Stimulated activated CD4-positive, alpha-beta T cell treated with anti-CD3 and anti-CD28 coated beads, Interleukin-15, amount 100 ng/mL, for 1 hour (primary cell): Measurements from ENCODE around the gene GLRA1.
"Not testable (repeated sequence)": the region's sequence is repeated elsewhere in the genome, so short reads cannot be mapped to it uniquely, and the experiment has no call there.

Experiments used
- DNase-seq, 2 donors: peaks; one replicate each; pipeline ENCODE4 v3.0.0-alpha.2; 2020; ENCODE audit warnings: low read depth in 1 of 2, low spot score in 1 of 2

GLRA1 gene

DNA sequence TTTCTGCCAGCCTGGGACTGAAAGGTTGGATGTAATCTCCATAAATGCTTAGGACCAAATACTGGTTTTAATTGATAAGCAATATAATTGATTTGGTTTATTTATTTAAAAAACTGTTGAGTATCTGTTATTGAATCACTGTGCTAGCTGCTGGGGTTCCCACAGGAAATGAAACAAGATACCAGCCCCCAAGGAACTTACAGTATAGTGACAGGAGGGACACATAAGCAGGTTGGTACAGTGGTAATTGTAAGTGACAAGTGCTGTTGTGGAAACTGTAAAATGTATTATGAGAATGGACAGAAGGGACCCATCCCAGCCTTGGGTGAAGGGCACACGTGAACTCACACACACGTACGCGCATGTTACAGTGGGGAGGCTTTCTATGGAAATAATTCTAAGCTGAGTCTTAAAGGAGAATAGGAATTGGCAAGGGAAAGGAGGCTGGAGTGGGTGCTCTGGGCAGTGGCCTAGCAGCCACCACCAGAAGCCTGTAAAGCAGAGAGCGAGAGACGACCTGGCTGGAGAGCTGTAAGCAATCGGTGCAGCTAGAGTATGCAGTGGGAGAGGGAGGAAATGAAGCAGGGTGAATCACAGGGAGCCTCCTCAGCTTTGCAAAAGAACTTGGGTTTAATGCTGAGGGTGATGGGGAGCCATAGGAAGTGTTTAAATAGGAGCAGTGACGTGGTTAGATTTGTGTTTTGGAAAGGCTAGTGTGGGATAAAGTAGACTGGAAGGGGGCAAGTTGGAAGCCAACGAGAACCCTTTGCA lies 39.3 kb downstream of the GLRA1 start:
- no peak for DNase-seq

DNA sequence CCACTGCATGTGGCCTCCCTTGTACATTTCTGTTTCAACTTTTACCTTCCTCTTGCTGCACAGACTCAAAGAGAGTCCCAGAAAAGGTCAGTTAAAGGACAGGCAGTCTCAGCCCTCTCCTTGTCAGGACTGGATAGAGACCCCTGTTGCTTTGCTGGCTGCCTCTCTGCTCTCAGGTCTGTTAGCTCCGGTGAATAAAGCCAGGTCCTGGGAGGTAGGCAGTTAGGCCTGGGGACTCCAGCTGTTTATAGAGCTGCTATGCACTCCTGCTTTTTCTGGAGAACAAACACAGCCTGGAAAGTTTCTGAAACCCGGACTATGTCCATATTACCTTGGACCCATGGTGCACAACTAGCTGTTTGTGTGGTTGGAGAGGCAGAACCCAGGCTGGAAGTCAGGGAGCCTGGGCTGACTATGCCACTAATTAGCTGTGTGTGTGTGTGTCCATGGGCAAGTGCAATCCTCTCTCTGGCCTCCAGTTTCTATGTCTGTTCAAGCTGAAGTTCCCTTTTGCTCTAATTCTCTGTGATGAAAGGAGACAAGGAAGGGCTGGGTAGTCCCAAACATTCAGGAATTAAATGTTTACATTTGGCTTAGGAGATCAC lies 42.9 kb downstream of the GLRA1 start:
- no peak for DNase-seq

DNA sequence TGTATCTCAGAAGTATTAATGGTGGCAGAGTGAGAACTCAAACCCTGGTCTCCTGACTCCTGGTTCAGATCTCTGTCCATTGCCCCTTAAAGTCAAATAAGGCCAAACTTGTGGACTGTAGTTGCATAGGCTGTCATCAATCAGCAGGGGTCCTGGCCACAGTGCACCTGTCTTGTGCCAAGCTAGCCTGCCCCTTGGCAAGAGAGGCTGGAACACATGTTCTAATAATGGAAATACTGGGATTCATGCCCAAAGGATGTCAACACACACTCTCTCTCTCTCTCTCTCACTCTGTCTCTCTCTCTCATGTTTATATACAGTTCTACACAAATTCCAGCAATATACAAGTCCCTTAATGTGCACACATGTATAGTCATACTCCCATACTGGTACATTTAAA lies 44.3 kb downstream of the GLRA1 start:
- no peak for DNase-seq

DNA sequence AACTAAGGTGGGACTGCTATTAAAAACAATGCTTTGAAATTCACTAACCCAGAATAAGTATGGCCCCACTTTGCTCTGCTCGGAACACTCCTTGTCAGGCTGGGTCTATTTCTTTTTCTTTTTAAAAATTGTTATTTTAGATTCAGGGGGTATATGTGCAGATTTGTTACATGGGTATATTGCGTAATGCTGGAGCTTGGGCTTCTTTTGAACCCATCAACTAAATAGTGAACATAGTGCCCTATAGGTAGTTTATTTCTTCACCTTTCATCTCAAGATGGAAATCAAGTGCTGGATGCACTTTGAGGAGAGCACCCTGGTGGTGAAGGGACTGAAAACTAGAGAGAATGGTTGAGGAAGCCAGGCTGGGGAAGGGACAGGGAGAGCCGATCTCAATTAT lies 51.0 kb downstream of the GLRA1 start:
- no peak for DNase-seq

DNA sequence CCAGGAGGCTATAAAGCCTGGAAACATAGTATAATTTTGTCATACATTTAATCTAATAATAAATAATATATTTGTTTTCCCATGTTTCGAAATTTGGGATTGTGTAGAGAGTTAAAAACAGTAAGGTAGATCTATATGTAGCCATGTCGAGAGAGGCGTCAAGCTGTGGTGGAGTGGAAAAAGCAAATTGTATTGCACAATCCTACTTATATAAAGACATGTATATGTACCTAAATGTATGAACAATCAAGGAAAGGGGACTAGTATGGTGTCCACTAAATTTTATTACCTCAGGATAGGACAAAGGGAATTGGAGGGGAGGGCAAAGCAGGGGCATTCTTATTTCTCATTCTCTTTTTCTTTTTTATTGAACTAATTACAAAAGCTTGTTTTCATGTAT lies 52.0 kb downstream of the GLRA1 start:
- DNase-seq = no peak

DNA sequence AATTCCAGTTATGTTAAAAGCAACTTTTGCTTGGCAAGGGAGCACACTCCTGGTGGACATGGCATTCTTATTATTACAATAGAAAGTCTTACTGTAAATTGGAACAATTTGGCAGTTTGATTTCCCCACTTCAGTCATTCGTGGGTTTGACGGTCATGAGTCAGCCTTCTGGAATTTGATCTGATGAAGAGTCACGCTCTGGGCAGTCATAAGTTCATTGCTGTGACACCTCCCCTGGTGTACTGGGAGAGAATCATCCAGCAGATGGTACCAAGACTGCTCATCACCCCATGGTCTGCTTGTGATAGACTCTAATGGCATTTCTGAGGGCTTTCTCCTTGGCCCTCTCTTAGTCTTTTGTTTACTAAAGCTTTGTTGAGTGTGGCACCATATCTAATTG lies 53.8 kb downstream of the GLRA1 start:
- DNase-seq = no peak

DNA sequence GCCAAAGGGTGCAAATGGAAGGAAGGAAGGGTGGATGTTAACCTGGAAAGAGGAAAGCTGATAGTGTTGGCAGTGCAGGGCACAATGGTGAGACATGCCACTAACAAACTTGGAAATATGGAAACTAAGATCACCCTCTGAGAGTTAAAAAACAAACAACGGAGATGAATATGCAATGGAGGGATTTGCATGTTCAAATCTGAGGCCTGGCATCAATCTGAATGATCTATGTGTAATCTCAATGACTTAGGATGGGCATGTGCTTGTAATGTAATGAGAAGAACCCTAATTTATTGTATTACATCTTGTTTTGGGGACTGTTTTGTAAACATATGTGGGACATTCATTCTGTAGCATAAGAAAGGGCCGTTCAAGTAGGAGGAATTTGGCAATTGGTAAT lies 54.4 kb downstream of the GLRA1 start:
- no peak for DNase-seq

DNA sequence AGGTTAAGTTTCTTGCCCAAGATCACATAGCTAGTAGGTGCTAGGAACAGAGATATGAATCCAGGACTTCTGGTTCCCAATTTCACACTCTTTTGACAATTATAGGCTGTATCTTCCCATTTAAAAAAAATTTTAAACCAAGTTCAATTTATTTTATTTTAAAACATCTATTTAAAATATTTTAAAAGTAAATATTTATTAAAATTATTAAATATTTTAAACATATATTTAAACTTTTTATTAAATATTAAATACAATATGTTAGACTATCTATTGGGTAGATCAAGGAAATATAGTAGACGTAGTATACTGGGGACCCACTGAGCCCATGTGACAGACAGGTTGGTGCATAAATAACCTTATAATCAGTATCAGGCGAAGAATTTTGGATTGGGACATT lies 54.8 kb downstream of the GLRA1 start:
- no peak for DNase-seq

DNA sequence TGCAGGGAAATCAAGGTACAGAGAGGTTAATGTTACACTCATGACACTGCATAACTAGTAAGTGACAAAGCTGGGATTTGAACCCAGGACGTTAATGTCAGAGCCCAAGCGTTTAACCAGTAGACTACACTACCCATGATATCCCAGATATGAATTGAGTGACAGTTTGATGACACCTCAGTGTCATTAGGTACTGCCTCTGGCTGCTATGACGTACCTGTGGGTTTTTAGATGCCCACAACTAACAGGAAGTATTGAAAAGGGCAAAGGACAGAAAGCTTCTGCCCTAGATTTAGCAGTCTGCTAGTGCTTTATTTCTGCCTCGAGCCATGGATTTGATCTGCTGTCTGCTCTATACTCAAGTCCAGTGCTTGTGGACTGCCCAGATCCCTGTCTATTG lies 56.2 kb downstream of the GLRA1 start:
- no peak for DNase-seq

DNA sequence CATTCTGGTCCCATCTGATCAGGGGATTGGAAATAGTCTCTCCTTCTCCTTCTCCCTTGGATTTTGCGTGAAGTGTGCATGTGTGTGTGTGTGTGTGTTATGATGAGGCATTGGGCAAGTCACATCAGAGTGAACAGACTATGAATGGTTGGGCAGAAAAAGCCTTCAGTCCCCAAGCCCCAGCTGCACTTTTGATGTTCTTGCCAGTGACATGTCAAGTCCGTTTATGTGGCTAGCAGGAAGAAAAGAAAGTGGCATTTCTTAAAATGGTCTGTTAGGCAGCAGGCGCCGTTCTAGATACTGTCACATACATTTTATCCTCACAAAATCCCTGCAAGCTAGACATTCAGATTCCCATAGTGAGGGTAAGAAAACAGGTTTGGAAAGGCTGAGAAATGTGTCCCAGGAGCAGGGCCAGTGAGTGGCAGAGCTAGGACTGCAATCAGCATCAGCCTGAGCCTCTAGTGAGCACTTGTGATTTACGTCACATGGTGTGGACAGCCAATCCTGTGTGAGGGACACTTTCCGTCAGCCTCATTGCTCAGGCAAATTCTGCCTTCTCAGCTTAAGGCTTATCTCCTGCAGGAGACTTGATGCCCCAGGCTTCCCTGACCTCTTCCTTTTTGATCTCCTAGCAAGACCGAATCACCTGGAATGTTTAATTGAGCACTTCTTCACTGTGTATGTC lies 60.4 kb downstream of the GLRA1 start:
- no peak for DNase-seq

DNA sequence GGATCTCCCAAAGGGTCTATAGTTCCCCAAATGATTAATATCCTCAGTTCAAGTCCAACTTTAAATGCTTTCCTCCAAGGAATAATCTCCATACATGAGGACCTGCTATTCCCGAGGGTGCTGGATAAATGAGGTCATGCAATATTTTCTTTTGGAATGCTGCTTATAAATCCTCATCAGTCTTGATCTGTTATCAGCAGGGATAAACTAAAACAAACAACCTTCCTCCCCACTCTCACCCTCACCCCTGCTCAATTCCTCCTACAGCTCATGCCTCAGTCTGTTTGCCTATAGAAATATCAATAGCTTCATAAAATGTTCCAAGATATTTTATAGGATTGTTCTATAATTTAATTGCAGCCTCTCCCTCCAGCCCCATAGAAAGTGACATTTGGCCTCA lies 61.1 kb downstream of the GLRA1 start:
- no peak for DNase-seq

DNA sequence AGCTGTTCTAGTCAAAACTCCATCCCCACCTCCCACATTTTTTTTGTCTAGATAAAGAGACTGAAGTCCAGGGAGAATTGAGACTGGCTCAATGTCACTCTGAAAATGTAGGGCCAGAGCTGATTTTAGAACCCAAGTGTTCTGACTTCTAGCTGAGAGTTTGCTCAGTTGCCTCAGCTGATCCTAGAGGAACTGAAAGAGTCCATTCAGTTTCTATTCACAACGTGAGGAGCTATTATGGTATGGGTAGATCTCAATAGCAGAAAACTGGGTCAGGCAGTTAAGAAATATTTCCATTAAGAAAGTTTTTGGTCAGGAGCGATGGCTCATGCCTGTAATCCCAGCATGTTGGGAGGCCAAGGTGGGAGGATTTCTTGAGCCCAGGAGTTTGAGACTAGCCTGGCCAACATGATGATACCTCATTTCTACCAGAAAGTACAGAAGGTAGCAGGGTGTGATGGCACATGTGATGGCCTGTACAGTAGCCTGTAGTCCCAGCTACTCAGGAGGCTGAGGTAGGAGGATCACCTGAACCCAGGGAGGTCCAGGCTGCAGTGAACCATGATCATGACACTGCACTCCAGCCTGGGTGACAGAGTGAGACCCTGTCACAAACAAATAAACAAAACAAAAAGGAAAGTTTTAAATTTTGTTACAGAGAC lies 61.7 kb downstream of the GLRA1 start:
- DNase-seq = no peak

DNA sequence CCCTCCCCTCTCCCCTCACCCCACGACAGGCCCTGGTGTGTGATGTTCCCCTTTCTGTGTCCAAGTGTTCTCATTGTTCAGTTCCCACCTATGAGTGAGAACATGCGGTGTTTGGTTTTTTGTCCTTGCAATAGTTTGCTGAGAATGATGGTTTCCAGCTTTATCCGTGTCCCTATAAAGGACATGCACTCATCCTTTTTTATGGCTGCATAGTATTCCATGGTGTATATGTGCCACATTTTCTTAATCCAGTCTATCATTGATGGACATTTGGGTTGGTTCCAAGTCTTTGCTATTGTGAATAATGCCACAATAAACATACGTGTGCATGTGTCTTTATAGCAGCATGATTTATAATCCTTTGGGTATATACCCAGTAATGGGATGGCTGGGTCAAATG lies 63.8 kb downstream of the GLRA1 start:
- not testable (repeated sequence) for DNase-seq

DNA sequence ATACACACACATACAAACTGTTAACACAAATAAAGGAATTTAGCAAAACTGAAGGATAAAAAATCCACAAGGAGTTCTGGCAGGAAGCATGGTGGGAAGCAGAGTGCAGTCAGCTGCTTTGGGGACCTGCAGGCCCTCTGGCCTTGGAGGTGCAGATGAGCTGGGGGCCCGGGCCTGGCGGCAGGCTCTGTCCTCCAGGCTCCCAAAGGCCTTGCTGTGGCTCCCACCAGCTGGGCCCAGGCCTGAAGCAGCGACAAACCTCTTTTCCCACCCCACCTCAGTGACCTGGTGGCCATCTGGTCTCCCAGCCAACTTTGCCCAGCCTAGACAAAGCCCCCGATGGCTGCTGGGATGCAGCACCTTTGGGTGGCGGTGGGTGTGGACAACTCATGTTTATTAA lies 67.8 kb downstream of the GLRA1 start:
- no peak for DNase-seq

DNA sequence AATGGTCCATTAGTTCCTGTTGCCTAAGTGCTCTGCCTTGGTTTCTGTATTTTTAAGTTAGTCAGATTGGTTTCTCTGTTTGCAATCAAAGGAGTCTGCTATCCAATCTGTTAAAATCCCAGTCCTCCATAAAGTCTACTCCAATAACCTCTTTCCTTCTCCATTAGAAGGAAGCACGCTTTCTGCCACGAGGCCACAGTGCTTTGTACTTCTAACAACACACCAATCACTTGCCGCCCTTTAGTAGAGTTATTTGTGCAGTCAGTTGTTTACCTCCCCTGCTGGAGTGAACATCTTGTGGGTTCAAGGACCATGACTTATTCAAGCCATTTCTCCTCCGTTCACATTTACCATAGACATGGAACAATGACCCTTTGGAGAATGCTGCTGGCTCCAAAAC lies 69.0 kb downstream of the GLRA1 start:
- DNase-seq = no peak

DNA sequence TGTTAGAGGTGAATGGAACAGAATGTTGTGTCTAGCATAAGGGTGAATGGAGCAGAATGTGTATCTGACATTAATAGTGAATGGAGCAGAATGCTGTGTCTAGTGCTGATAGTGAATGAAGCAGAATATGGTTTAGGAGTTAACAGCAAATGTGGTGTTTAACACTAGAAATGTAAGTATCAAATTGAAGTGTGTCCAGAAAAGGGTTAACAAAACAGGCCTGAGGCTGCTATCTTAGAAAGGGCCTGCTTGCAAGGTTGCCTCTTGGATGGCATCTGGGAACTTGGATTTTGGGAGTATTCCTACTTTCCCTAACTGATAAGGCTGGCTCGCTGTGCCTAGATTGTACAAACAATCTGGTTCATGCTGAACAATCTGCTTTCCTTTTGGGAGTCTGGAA lies 76.8 kb downstream of the GLRA1 start:
- no peak for DNase-seq

DNA sequence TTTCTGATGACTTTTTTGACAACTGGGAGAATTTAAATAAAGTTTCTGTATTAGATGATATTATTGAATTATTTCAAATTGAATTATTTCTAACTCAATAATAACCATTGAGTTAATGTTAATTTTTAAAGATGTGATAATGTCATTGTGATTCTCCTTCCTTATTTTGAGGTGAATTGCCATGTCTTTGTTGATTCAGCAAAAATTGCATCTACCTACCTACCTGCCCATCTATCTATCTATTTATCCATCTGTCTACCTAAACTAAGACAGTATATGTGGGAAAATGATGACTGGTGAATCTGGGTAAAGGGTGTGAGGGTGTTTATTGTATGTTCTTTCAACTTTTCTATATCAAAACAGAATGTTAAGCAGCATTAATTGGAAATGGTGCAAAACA lies 77.9 kb downstream of the GLRA1 start:
- no peak for DNase-seq

DNA sequence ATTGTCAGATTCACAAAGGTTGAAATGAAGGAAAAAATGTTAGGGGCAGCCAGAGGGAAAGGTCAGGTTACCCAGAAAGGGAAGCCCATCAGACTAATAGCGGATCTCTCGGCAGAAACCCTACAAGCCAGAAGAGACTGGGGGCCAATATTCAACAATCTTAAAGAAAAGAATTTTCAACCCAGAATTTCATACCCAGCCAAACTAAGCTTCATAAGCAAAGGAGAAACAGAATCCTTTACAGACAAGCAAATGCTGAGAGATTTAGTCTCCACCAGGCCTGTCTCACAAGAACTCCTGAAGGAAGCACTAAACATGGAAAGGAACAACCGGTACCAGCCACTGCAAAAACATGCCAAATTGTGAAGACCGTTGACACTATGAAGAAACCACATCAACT lies 91.8 kb downstream of the GLRA1 start:
- DNase-seq = not testable (repeated sequence)

DNA sequence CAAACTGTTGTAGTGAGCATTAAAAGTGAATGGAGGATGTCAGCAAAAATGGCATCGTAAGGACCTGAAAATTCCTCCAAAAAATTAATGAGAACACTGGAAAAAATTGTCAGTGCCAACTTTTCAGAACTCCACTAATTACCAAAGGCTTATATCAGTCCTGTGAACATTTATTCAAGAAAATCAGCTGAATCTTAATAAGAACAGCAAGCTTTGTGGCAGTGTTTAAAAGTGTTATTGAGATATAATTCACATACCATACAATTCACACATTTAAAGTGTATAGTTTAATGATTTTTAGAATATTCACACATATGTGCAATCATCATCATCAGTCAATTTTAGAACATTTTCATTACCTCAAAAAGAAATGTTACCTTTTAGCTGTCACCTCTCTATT lies 95.3 kb downstream of the GLRA1 start:
- no peak for DNase-seq

DNA sequence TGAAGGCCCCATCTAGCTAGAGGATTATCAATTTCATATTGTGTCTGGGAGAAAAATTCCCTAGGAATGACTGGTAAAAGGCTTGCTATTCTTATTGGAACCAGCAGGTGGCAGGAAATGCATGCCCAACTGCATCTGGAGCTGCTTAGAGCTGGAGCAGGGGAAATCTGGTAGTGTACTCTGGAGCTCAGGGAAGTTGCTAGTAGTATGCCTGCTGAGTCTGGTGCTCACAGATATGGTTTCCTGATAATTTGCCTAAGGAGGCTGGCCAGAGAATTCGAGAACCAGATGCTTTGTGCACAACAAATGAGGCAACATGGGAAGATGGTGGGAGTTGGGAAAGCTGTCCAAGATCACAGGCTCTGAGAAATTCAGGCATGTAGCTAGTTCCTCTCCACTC lies 99.2 kb downstream of the GLRA1 start:
- no peak for DNase-seq

DNA sequence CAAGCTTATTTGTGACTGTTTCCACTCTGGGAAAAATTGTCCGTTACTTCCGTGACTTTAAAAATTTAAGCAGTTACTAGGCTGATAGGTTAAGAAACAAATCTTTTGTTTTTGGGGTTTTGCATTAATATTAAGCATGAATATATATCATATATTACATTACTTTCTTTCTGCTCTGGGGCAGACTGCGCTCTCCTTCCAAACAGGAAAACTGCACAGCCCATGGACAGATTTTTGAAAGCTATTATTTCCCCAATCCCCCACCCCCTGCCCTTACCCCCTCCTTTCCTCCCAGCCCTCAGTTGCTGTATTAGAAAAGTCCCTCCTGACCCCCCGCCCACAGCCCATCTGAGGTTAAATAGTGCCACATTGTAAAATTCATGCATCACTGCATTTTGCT lies 102.5 kb downstream of the GLRA1 start:
- DNase-seq = no peak

DNA sequence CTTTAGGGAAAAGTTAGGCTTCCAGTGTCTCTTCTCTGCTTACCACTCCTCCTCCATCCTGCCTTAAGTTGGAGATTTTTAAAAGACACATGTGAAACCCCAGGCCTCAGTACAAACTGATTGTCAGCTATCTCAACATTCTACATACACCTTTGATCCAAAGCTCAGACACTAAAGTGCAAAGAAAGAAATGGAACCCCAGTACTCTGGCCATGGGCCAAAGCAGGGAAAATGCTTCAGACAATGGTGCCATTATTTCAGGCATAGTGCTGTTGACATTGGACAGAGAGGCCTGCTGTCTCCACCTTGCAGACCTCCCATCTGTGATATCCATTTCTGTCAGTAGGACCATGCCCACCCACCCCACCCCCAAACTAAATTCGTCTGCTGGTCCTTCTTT lies 103.7 kb downstream of the GLRA1 start:
- DNase-seq = no peak
